B cell (primary cell): ENCODE data around the gene ERLIN1. TPM values are rescaled to one million over a fixed set of nuclear protein-coding genes. Genes with fewer than 3 reads are reported as not detected.

Experiments used
- ATAC-seq: fragments of 200-7000 bp; cut with Tn5 transposase; one replicate; pipeline ENCODE4 v1.10.0; 2021; ENCODE audit warnings: low read depth, mild to moderate bottlenecking, moderate number of reproducible peaks, moderate library complexity
- CTCF ChIA-PET: fragments of 350-600 bp; sonication (Branson Sonifier 250); formaldehyde crosslinking; loops from one replicate; lab custom pipeline; 2021; ENCODE audit warnings: antibody characterized with exemption, inconsistent platforms; lab: Charles Lee
- POLR2A ChIA-PET: fragments of 350-600 bp; sonication (Branson Sonifier 250); formaldehyde crosslinking; loops from one replicate; lab custom pipeline; 2021; ENCODE audit warnings: antibody characterized with exemption; lab: Charles Lee
- DNase-seq: peaks from one replicate; pipeline ENCODE4 v3.0.0; 2013
- H2AFZ ChIP-seq: 2 replicates; pipeline ENCODE4 v1.6.1; 2012; ENCODE audit warnings: mild to moderate bottlenecking, low read depth, low read length; ENCODE audit not compliant: insufficient read depth, poor library complexity, severe bottlenecking
- H3K27ac ChIP-seq, 2 donors: 1 replicate in 1 of 2; 2 replicates in 1 of 2; pipeline ENCODE4 v1.5.1; 2012 to 2013; ENCODE audit warnings: low read length in 2 of 2, mild to moderate bottlenecking in 2 of 2, moderate library complexity in 1 of 2
- H3K27me3 ChIP-seq, 4 experiments: fragments of 200-600 bp in 1 of 4; sonication (generic) in 1 of 4; replicated peaks in 1 of 4; 1 replicate in 2 of 4; 2 replicates in 2 of 4; pipeline versions ENCODE4 v1.6.1 to v1.7.0; 2013 to 2016; ENCODE audit warnings: low read length in 3 of 4, mild to moderate bottlenecking in 2 of 4, mixed read lengths in 1 of 4, moderate library complexity in 1 of 4; ENCODE audit not compliant: insufficient read depth in 4 of 4, control insufficient read depth in 3 of 4; ENCODE audit errors: control extremely low read depth in 1 of 4
- H3K36me3 ChIP-seq, 2 experiments: replicated peaks in 1 of 2; 1 replicate in 1 of 2; 2 replicates in 1 of 2; pipeline versions ENCODE4 v1.6.1 to v1.7.1; 2013; ENCODE audit warnings: low read length in 1 of 2; ENCODE audit not compliant: insufficient read depth in 2 of 2, control insufficient read depth in 1 of 2; ENCODE audit errors: control extremely low read depth in 1 of 2, extremely low read depth in 1 of 2
- H3K4me1 ChIP-seq, 2 donors: fragments of 200-600 bp in 1 of 2; sonication (generic) in 1 of 2; 1 replicate in 1 of 2; 2 replicates in 1 of 2; pipeline versions ENCODE4 v1.5.1 to v1.6.1; 2013 to 2017; ENCODE audit warnings: low read length in 2 of 2; ENCODE audit not compliant: control insufficient read depth in 2 of 2, insufficient read depth in 2 of 2
- H3K4me2 ChIP-seq: replicated peaks from 2 replicates; pipeline ENCODE3; 2012; ENCODE audit warnings: mild to moderate bottlenecking, low read depth, low read length; ENCODE audit not compliant: poor library complexity, severe bottlenecking
- H3K4me3 ChIP-seq, 5 experiments: fragments of 200-600 bp in 1 of 5; sonication (generic) in 1 of 5; 1 replicate in 3 of 5; 2 replicates in 2 of 5; pipeline versions ENCODE4 v1.5.1 to v1.7.0; 2011 to 2016; ENCODE audit warnings: low read length in 4 of 5, mild to moderate bottlenecking in 4 of 5, low read depth in 2 of 5, control low read depth in 1 of 5, moderate library complexity in 1 of 5; ENCODE audit not compliant: insufficient read depth in 1 of 5; ENCODE audit errors: control extremely low read depth in 1 of 5, extremely low read depth in 1 of 5
- H3K79me2 ChIP-seq: fragments of 200-600 bp; sonication (generic); one replicate; pipeline ENCODE4 v1.6.0; 2016; ENCODE audit warnings: low read length; ENCODE audit not compliant: control insufficient read depth, insufficient read depth
- H3K9ac ChIP-seq: fragments of 200-600 bp; sonication (generic); 2 replicates; pipeline ENCODE4 v1.6.1; 2017; ENCODE audit warnings: mild to moderate bottlenecking, low read length, moderate library complexity
- H3K9me3 ChIP-seq, 3 donors: one replicate each; pipeline versions ENCODE4 v1.6.1 to v1.7.1; 2013; ENCODE audit warnings: low read length in 2 of 3; ENCODE audit not compliant: control insufficient read depth in 2 of 3, insufficient read depth in 1 of 3; ENCODE audit errors: control extremely low read depth in 1 of 3
- H4K20me1 ChIP-seq: 2 replicates; pipeline ENCODE4 v1.6.0; 2012; ENCODE audit warnings: mild to moderate bottlenecking, low read length; ENCODE audit not compliant: insufficient read depth, control insufficient read depth, poor library complexity, severe bottlenecking
- H3K27ac Mint-ChIP-seq: one replicate; pipeline ENCODE4 v1.8.0; 2021; ENCODE audit warnings: mixed read lengths
- H3K27me3 Mint-ChIP-seq: one replicate; pipeline ENCODE4 v1.8.0; 2021; ENCODE audit warnings: mixed read lengths
- H3K4me1 Mint-ChIP-seq: one replicate; pipeline ENCODE4 v1.8.0; 2021; ENCODE audit warnings: mixed read lengths
- H3K4me3 Mint-ChIP-seq: one replicate; pipeline ENCODE4 v1.8.0; 2021; ENCODE audit warnings: mixed read lengths
- H3K9me3 Mint-ChIP-seq: one replicate; pipeline ENCODE4 v1.8.0; 2022; ENCODE audit warnings: mixed read lengths; ENCODE audit not compliant: insufficient read depth
- EZH2 ChIP-seq: IDR thresholded peaks from 2 replicates; pipeline ENCODE4 v1.6.1; 2012; ENCODE audit warnings: borderline replicate concordance, low read depth, mild to moderate bottlenecking, moderate library complexity, low read length; ENCODE audit not compliant: insufficient read depth, poor library complexity, severe bottlenecking
- WGBS: methylation state at CpG from one replicate; pipeline ENCODE4 v1.1.5; 2013; ENCODE audit warnings: missing lambda C conversion rate; ENCODE audit not compliant: insufficient coverage; 5-methylcytosine and 5-hydroxymethylcytosine counted together
- intact Hi-C: fragments of 100-400 bp; cut with micrococcal nuclease; formaldehyde crosslinking; loops from one replicate; pipeline ENCODE4 v1.10.0; 2022
- polyA plus RNA-seq: library from polyadenylated mRNA; depleted of rRNA; stranded (reverse); fragments of >200 nt; gene quantifications from 2 replicates; pipeline ENCODE4 v1.2.3, GENCODE V29; 2012
- total RNA-seq, 2 donors: library from RNA; stranded (reverse); fragments of 120-200 nt in 1 of 2; gene quantifications; 1 replicate in 1 of 2; 2 replicates in 1 of 2; pipeline versions ENCODE4 v1.2.3 to v1.2.4, GENCODE V29; 2013 to 2022
- TF ChIP-seq, protein P1 (sequence below): fragments of 200-600 bp; IDR thresholded peaks from one replicate; pipeline ENCODE4 v1.8.0; 2022; ENCODE audit warnings: antibody characterized with exemption, mild to moderate bottlenecking

Gene ERLIN1
- total and polyA plus RNA-seq, 2 donors (not counting 1 experiment from before 2014, with no cell fraction given), result 4.3 to 9.0 TPM

- H3K36me3 ChIP-seq, result peaks cover 3 to 55% of the 10 kb centered on the region in 2 experiments
- Mint-ChIP-seq H3K27me3 (no peaks in the 10 kb centered on the region), H3K9me3 (peaks cover 3% of the 10 kb centered on the region), H3K27ac (no peak overlapping the region), H3K4me1 (peaks cover 6% of the 10 kb centered on the region), H3K4me3 (no peak overlapping the region)
- no CpG with 5 or more reads among the region's 1 CpG for WGBS
- no peak overlapping the region for H3K9ac ChIP-seq
- ChIA-PET POLR2A (no interaction called here), CTCF (no interaction called here)
- H3K4me3 ChIP-seq, result no peak overlapping the region
- no peak overlapping the region for H3K4me2 ChIP-seq
- no peaks in the 10 kb centered on the region for H3K4me1 ChIP-seq
- H3K27me3 ChIP-seq, result no peaks in the 10 kb centered on the region
- ATAC-seq, result no peak
- intact Hi-C loops, result no loop called here
- H3K27ac ChIP-seq, result no peak overlapping the region
- no peaks in the 10 kb centered on the region for H4K20me1 ChIP-seq
- H3K9me3 ChIP-seq, result no peaks in the 10 kb centered on the region
- no peaks in the 10 kb centered on the region for H3K79me2 ChIP-seq
- H2AFZ ChIP-seq, result no peak overlapping the region
- DNase-seq, result no peak
- no peak for TF ChIP-seq EZH2
- TF ChIP-seq, protein P1, sequence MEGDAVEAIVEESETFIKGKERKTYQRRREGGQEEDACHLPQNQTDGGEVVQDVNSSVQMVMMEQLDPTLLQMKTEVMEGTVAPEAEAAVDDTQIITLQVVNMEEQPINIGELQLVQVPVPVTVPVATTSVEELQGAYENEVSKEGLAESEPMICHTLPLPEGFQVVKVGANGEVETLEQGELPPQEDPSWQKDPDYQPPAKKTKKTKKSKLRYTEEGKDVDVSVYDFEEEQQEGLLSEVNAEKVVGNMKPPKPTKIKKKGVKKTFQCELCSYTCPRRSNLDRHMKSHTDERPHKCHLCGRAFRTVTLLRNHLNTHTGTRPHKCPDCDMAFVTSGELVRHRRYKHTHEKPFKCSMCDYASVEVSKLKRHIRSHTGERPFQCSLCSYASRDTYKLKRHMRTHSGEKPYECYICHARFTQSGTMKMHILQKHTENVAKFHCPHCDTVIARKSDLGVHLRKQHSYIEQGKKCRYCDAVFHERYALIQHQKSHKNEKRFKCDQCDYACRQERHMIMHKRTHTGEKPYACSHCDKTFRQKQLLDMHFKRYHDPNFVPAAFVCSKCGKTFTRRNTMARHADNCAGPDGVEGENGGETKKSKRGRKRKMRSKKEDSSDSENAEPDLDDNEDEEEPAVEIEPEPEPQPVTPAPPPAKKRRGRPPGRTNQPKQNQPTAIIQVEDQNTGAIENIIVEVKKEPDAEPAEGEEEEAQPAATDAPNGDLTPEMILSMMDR, result no peak
These were observed 13.5 kb downstream of the ERLIN1 start for GRCh38 chr10:100172349-100172748.

DNA sequence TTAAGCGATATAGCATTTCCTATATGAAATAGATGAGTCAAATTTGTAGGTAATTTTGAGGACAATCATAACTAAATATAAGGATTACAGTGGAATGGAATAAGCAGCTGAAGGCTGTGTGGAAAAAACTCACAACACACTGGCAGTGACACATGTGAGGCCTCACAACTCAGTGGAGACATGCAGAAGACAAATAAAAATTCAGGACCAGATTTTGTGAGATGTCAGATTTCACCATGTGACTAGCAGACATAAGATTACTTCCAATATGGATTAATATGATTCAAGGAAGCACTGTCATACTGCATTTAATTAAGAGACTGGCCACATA is 17.6 kb downstream of the ERLIN1 start:
- ATAC-seq, result no peak
- no peak for DNase-seq
- H3K4me3 Mint-ChIP-seq, result no peak overlapping the region
- WGBS, result no CpG with 5 or more reads among the region's 1 CpG
- H3K27ac Mint-ChIP-seq, result no peak overlapping the region
- Histone ChIP-seq H4K20me1 (no peaks in the 10 kb centered on the region), H3K79me2 (no peaks in the 10 kb centered on the region), H2AFZ (no peak overlapping the region), H3K9me3 (no peaks in the 10 kb centered on the region), H3K27ac (no peak overlapping the region), H3K27me3 (no peaks in the 10 kb centered on the region), H3K9ac (no peak overlapping the region), H3K4me2 (no peak overlapping the region), H3K4me3 (no peak overlapping the region), H3K36me3 (peaks cover 11 to 39% of the 10 kb centered on the region in 2 experiments), H3K4me1 (no peaks in the 10 kb centered on the region)
- CTCF ChIA-PET, result no interaction called here
- H3K4me1 Mint-ChIP-seq, result peaks cover 8% of the 10 kb centered on the region
- no peaks in the 10 kb centered on the region for H3K27me3 Mint-ChIP-seq
- H3K9me3 Mint-ChIP-seq, result peaks cover 3% of the 10 kb centered on the region
- intact Hi-C loops, result no loop called here
- TF ChIP-seq, protein P1, result no peak
- TF ChIP-seq EZH2, result no peak
- POLR2A ChIA-PET, result no interaction called here
